ENCODE results near the gene SLC40A1. TPM values are rescaled to one million over a fixed set of nuclear protein-coding genes. Genes with fewer than 3 reads are reported as not detected.

Gene SLC40A1
- total and polyA plus RNA-seq, 2 donors (not counting 3 experiments of a cell fraction or from before 2014, with no cell fraction given): 8.5 to 15.1 TPM

GRCh38 chr2:189551808-189552207 lies 28.8 kb downstream of the SLC40A1 start:
- Histone ChIP-seq H2AFZ (ENCODE audit: low read depth, low read length) (no peak overlapping the region), H4K20me1 (replicated peaks; ENCODE audit: control insufficient read depth, extremely low read depth, insufficient read depth, low read length) (no peaks in the 10 kb centered on the region), H3K9me3 (replicated peaks; ENCODE audit: control insufficient read depth, insufficient read depth, low read length) (no peaks in the 10 kb centered on the region), H3K27ac (ENCODE audit: insufficient read depth, low read depth, low read length) (no peak overlapping the region), H3K27me3 (ENCODE audit: control insufficient read depth in 2 of 2, insufficient read depth in 2 of 2, low read length in 2 of 2) (no peaks in the 10 kb centered on the region), H3K79me2 (ENCODE audit: control insufficient read depth, insufficient read depth, low read length) (no peaks in the 10 kb centered on the region), H3K36me3 (ENCODE audit: control insufficient read depth in 2 of 2, extremely low read depth in 1 of 2, insufficient read depth in 2 of 2, low read length in 2 of 2) (no peaks in the 10 kb centered on the region), H3K4me1 (ENCODE audit: control insufficient read depth, extremely low read depth, insufficient read depth, low read length) (no peaks in the 10 kb centered on the region), H3K4me2 (ENCODE audit: insufficient read depth, low read length) (no peak overlapping the region), H3K4me3 (replicated peaks in 1 of 3; ENCODE audit: insufficient read depth in 1 of 3, low read depth in 1 of 3, low read length in 3 of 3) (no peak overlapping the region), H3K9me1 (replicated peaks; ENCODE audit: control insufficient read depth, extremely low read depth, insufficient read depth, low read length) (no peaks in the 10 kb centered on the region), H3K9ac (replicated peaks; ENCODE audit: extremely low read depth, insufficient read depth, low read length) (no peak overlapping the region)
- dilution Hi-C loops (cut with MboI; ENCODE audit: extremely low pct_ligation_motif_present, low sequenced_read_pairs) (no loop called here), intact Hi-C loops (cut with micrococcal nuclease) (no loop called here)
- ChIA-PET CTCF (interaction anchor here (0.9 to 1.3 kb wide), 3 partner anchors 21 to 23 kb away, joined by 3 to 4 read pairs (median 3); no protein-coding TSS in a partner anchor), POLR2A (no interaction called here)
- FAIRE-seq (no peak), DNase-seq (ENCODE audit: low read depth, low spot score) (peak; percentile 52)
- BruUV-seq (replicated peaks): no TSS peak
- TF ChIP-seq POLR2AphosphoS5 (IDR thresholded peaks at IDR 0.05; ENCODE audit: insufficient read depth, low read depth, low read length) (no peak), EZH2 (IDR thresholded peaks at IDR 0.05; ENCODE audit: borderline replicate concordance, low read depth, low read length, severe bottlenecking) (no peak), CTCF (IDR thresholded peaks at IDR 0.05; ENCODE audit: extremely low read depth in 1 of 2, insufficient read depth in 1 of 2, low read depth in 1 of 2, low read length in 2 of 2) (no peak), MAX (IDR thresholded peaks at IDR 0.05; ENCODE audit: insufficient read depth, insufficient read length) (no peak), JUN (IDR thresholded peaks at IDR 0.05; ENCODE audit: borderline replicate concordance, insufficient read depth, insufficient read length, low read depth) (no peak), POLR2A (IDR thresholded peaks at IDR 0.05; ENCODE audit: low read depth, low read length) (no peak), FOS (IDR thresholded peaks at IDR 0.05; ENCODE audit: borderline replicate concordance, insufficient read depth, low read length) (no peak), MYC (IDR thresholded peaks at IDR 0.05; ENCODE audit: low read depth, low read length) (no peak), GATA2 (IDR thresholded peaks at IDR 0.05; ENCODE audit: insufficient read depth, insufficient read length, low read depth, low read length) (no peak)
